GM18909 (cell line): ENCODE data around the gene NFKBIE.

ENCODE experiments used
- ATAC-seq: cut with Tn5 transposase; IDR thresholded peaks from one replicate; pipeline ENCODE4 v1.9.1; 2021; ENCODE audit warnings: mild to moderate bottlenecking; ENCODE audit not compliant: unreplicated experiment, poor library complexity

Gene NFKBIE

DNA sequence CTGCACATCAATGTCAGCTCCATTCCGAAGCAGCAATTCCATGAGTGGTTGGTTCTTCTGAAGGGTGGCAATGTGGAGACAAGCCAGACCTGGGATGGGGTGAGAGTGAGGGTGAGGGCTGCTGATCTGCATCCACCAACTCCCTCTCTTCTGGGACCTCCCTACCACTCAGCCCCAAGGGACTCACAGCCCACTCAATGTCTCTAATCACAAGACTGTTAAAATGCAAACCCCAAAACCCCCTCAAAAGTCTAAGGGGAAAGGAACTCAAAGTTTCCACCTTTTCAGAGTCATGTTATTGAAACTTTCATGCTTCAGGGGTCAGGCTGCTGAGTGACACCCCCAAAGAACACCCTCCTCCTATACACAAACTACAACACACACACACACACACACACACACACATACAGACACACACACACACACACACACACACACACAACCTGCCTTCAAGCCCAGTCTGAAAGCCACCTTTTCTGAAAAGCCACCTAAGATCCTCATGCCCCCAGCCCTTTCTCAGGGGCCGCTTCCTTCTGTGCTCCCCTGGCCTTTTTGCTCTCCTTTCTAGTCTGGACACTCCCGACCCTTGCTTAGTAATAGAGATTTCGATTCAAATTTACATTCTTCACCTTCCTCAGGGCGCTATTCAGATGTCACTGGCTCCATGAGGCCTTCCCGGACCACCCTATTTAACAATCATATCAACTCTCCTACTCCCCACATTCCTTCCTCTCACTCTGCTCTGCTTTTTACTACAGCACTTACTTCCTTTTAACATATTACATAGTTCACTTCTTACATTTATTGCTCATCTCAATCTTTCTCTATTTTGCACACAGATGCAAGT lies 4.7 kb downstream of the NFKBIE start:
- no peak for ATAC-seq

DNA sequence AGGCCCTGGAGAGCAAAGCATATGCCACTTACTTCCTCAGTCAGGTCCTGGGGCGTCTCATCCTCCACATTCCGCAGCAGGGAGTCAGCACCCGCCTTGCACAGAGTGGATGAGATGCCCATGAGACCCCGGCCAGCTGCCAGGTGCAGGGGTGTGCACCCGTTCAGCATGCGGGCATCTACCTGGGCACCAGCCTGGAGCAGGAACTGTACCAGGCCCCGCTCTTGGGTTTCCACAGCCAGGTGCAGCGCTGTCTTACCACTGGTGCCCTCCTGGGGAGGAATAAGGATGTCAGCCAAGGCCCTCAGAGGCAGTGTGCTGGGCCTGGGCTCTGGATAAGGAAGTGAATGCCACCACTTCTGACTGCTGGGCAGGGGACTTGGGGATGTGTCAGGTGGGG lies 5.3 kb downstream of the NFKBIE start:
- no peak for ATAC-seq

GRCh38 chr6:44258921-44259320 lies 6.4 kb downstream of the NFKBIE start:
- no peak for ATAC-seq

- no peak for ATAC-seq
These were observed 7.0 kb downstream of the NFKBIE start for GRCh38 chr6:44258325-44258863.

DNA sequence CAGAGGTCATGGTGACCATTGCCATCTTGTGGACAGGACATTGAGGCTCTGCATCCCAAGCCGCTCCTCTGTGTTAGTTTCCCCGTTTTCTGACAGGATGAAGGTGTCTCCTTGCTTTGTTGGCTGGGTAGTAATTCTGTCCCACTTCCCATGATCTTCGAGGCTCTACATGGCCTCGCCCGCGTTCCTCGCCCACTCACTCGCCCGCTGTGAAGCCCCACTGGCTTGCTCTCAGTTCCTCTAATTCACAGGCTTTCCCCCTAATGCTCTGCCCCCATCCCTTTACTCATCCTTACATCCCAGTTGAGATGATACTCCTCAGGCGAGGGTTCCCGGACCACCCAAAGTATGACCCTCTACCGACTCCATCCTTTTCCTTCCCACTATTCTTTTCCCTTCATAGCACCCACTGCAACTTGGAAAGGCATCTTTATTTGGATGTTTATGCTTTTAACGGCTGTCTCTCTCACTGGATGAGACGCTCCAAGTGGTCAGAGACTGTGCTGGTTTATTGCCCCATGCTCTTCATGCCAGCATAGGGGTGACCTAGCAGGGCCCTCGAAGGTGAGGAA lies 7.5 kb downstream of the NFKBIE start:
- ATAC-seq = peak; percentile 19

GRCh38 chr6:44257025-44257752 lies 8.2 kb downstream of the NFKBIE start, which contains the start of gene SLC35B2:
Gene SLC35B2 (minus strand): TSS chr6:44257528. CDS start chr6:44257410, 118 bp downstream.
- peak; percentile 60 for ATAC-seq

DNA sequence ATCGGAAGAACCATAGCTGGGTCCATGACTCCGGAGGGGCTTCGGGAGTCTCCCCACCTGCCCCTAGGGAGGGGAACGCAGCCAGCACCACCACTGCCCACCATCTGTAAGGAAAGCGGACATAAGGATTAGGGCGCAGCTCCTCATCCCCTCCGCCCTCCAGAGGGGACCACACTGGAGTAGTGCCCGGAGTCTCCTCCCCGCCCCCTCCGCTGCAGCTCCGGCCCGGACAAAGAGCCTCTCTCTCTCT lies 8.7 kb downstream of the NFKBIE start:
- no peak for ATAC-seq

- peak; percentile 0 for ATAC-seq
These were observed 9.2 kb downstream of the NFKBIE start for GRCh38 chr6:44255871-44256774.

- no peak for ATAC-seq
These were observed 10.1 kb downstream of the NFKBIE start for GRCh38 chr6:44255105-44255808.

DNA sequence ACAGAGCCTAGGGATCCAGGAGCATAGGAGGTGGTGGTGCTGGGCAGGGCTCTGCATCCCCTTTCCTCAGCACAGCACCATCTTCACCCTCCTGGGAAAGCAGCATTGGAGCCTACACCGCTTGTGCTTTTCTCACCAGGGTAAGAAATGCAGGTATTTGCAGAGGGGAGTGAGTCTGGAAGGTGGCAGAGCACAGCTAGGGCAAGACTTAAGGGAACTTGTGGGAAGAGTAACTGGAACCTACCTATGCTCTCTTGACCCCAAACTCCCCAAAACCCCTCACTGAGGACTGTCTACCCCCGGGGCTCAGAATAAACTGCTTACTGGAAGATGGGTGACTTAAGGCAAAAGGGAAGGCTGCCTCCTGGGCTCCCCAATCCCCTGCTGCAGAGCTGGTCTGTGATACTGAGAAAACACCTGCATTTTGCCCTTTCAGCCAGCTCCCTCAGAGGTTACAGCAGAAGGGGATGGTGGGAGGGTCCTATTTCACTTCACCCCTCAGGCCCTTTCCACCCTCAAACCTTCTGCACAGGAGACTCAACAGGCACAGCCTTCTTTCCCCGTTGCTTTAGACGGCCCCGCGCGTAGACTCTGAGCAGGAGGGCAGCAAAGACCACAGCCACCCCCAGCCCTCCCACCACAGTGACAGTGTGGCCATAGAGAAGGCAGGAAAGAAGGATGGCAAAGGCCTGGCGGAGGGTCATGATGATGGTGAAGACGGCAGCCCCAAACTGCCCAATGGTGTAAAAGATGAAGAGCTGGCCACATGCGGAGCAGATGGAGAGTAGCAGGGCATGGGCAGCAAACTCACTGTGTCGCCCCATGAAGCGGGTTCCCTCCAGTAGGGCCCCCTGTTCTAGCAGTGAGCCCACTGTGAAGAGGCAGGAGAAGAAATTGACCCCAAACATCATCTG lies 10.9 kb downstream of the NFKBIE start:
- ATAC-seq = no peak

DNA sequence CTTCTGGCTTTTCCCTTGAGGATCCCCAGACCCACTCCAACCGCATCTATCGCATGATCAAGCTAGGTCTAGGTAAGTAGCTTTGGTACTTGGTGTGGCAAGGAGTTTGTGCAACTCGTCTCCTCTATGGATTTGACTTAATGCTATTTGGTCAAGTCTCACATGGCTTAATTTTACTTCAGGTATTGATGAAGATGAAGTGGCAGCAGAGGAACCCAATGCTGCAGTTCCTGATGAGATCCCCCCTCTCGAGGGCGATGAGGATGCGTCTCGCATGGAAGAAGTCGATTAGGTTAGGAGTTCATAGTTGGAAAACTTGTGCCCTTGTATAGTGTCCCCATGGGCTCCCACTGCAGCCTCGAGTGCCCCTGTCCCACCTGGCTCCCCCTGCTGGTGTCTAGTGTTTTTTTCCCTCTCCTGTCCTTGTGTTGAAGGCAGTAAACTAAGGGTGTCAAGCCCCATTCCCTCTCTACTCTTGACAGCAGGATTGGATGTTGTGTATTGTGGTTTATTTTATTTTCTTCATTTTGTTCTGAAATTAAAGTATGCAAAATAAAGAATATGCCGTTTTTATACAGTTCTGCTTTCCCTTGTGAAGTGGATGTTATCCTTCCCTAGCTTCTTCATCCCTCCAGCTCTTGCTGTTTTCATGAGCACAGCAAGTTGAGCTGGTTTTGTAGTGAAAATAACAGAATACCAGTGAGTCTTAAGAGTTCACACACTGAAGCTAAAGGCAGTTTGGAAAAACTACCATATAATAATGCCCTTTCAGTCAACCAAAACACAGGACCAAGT lies 11.8 kb downstream of the NFKBIE start:
- ATAC-seq = no peak

- no peak for ATAC-seq
These were observed 13.5 kb downstream of the NFKBIE start for GRCh38 chr6:44251576-44252524.

DNA sequence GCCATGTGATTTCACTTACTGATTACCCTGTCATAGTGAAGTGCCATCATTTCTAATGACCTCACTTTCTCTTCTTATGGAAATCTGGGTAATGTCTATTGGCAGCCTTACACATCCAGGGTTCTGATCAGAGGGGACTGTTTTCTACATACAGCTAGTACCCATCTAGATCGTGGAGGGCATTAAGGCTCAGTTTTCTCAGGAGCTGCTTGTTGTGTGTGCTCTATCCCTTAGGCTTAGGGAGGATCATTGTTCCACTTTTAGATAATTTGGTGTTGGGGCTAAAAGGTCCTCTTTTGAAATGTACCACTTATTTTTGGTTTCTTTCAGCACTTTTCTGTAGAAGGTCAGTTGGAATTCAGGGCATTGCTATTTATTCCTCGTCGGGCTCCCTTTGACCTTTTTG lies 14.6 kb downstream of the NFKBIE start:
- ATAC-seq = no peak

DNA sequence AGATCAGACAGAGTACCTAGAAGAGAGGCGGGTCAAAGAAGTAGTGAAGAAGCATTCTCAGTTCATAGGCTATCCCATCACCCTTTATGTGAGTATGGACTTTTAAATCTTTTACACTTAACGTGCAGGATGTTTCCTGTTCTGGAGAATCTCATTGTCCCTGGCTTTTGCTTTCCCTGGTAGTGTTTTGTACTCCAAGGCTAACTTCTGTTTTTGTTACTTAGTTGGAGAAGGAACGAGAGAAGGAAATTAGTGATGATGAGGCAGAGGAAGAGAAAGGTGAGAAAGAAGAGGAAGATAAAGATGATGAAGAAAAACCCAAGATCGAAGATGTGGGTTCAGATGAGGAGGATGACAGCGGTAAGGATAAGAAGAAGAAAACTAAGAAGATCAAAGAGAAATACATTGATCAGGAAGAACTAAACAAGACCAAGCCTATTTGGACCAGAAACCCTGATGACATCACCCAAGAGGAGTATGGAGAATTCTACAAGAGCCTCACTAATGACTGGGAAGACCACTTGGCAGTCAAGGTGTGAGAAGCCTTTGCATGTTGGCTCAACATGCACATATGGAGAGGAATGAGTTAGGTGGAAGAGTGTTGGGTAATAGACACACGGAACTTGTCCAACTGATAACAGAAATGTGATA lies 15.2 kb downstream of the NFKBIE start:
- no peak for ATAC-seq

- ATAC-seq = no peak
These were observed 16.1 kb downstream of the NFKBIE start for GRCh38 chr6:44249082-44249748.

DNA sequence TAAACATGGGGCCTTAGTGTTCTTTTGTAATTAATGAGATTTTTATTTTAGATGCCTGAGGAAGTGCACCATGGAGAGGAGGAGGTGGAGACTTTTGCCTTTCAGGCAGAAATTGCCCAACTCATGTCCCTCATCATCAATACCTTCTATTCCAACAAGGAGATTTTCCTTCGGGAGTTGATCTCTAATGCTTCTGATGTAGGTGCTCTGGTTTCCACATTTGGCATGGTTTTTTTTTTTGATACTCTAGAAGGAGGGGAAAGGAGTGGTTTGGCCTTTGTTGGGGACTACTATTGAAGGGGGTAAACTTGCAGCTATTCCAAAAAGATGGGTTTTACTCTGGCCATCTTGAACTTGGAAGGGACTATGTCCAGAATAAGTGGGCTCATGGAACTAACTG lies 16.8 kb downstream of the NFKBIE start:
- no peak for ATAC-seq
